GM13977 (cell line): ENCODE results near the gene CYP26B1.

Experiments
- DNase-seq: peaks from one replicate; pipeline ENCODE4 v3.0.0; 2012; ENCODE audit warnings: low spot score
- CTCF ChIP-seq: IDR thresholded peaks from 2 replicates; pipeline ENCODE4 v1.5.1; 2012; ENCODE audit warnings: mild to moderate bottlenecking, control low read depth; ENCODE audit not compliant: insufficient read depth; ENCODE audit errors: extremely low read depth, missing control alignments
- in situ Hi-C: fragments of 300-500 bp; cut with MboI; formaldehyde crosslinking; loops from one replicate; pipeline ENCODE4 v1.12.0; 2022; ENCODE audit warnings: low sequenced_read_pairs, low pct_unique_long_range_greater_than_20kb, mixed read lengths, inconsistent platforms; ENCODE audit not compliant: unreplicated experiment

CYP26B1 gene

DNA sequence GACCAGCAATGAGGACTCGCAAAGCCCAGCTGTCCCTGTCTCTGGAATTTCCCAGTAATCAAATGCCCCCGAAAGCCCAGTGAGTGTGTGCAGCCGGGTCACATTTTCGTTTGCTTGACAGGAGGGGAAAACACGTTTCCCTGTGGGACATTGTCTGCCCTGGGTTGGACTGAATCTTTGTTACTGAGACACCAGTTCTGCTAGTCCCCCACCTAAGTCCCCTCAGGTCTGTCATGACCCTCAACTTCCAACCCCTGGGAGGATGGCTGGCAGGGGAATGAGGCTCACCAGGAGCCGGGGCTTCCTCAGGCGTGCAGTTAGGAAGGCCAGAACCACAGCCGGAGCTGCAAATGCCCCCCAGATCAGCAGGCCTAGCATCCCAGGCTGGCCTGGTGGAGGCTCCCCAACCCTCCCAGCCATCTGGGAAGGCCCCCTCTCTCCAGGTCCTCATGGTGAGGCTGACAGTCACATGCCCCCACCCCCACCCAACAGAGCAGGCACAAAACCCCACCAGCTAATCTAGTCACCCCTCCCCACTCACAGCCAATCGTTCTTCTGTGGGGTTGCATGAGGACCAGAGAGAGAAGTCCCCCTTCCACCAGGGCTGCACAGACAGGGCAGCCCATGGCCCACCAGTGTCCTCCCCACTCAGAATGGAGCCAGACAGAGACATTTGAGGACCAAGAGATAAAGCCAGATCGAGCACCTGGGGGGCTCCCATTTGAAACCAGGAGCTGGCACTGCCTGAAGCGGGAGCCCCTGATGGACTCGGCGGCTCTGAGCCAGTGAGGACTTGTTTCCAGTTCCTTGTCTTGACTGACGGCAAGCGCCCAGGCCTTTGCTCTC is 33.6 kb downstream of the CYP26B1 start:
- no peak for DNase-seq
- in situ Hi-C loops: no loop called here
- no peak for TF ChIP-seq CTCF

GRCh38 chr2:72112981-72113846 is 34.4 kb downstream of the CYP26B1 start:
- in situ Hi-C loops: no loop called here
- no peak for DNase-seq
- no peak for TF ChIP-seq CTCF

GRCh38 chr2:72112401-72112800 is 35.3 kb downstream of the CYP26B1 start:
- no peak for DNase-seq
- TF ChIP-seq CTCF: no peak
- in situ Hi-C loops: no loop called here

GRCh38 chr2:72111061-72111460 is 36.6 kb downstream of the CYP26B1 start:
- no peak for TF ChIP-seq CTCF
- no peak for DNase-seq
- in situ Hi-C loops: no loop called here

DNA sequence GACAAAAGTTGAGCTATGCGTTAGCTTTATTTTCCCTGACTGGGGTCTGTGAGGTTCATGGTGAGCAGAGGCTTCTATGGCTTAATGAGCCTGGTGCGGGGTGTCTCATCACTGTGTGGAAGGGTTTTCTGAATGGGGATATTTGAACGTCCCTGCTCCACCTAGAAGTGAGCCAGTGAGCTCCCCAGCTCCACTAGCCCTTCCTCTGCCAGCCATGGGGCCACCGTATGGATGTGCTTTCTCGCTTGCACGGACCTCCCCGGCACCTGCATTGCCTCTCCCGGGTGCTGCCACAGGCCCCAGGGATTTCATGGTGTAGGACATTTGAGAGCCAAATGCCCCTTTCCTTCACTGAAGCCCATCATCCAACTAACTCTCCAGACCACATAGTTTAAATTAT is 37.8 kb downstream of the CYP26B1 start:
- DNase-seq: no peak
- TF ChIP-seq CTCF: no peak
- in situ Hi-C loops: no loop called here

DNA sequence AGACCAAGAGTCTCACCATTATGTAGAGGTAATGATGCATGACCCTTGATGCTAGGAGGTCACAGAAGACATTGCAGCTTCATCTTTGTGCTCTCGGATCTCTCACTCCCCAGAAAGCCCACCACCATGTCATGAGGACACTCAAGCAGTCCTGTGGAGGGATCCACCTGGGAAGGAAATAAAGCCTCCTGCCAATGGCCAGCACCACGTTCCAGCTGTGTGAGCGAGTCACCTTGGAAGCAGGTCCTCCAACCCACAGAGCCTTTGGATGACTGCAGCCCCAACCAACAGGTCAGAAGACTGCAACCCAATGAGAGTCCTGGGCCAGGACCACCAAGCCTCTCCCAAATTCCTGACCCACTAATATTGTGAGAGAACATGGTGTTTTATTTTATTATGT is 38.4 kb downstream of the CYP26B1 start:
- no peak for DNase-seq
- no peak for TF ChIP-seq CTCF
- in situ Hi-C loops: no loop called here
